ENCODE measurements around the gene FLT3.

The FLT3 gene

DNA sequence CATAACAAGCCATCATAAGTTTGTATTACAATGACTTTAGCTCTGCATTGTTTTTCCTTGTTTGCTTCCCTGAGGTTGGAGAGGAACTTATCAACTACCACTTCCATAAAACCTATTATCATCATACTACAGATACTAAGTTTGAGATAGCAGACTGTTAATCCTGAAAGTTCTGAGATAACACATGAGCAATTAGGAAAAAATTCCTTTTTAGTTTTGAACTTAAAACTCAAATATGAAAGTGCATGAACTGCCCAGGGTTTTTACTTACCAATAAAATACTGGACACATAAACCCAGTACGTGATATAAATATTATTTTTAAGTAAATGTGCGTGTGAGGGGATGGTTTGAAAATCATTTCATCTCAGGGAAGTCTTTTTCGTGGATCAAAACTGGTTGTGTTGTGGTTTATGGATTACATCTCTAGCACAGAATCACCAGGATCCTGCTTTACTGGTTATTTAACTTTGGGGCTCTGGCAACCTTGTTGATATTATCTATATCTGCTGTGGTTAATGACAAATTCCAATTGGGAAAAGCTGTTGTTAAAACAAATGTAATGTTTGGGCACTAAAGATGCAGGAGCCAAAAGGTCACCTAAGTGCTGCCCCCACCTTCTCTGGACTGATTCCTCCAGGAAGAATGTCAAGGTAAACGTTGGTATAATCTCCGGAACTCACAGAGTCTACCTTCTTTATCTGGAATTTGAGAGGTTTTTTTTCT, 143.6 kb downstream of the FLT3 start:
- DNase-seq: no peak

DNA sequence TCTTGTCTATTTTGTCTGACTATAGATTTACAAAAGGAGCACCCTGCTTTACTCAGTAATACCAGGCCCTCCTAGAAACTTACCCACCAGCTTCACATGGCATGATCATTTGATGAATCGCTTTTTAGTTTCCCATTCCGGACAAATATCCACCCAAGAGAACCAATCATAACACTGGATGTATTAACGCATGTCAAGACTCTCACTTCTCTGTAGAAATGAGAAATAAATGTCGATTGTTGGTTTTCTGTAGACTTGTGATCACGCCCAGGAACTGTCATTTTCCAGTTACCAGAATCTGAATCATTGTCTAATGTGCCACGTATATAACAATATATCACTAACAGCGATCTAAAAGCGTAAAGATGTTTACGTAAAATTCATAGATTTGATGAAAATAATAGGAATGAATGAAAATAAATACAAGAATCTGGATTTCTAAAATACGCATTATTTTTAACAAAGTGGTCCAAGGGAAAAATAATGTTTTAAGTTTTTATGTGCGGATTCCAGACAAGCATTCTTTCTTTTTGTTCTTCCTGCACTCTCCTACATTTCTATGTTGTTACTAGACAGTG, 145.3 kb downstream of the FLT3 start:
- no peak for DNase-seq

GRCh38 chr13:27954406-27954851, 145.9 kb downstream of the FLT3 start:
- no peak for DNase-seq

DNA sequence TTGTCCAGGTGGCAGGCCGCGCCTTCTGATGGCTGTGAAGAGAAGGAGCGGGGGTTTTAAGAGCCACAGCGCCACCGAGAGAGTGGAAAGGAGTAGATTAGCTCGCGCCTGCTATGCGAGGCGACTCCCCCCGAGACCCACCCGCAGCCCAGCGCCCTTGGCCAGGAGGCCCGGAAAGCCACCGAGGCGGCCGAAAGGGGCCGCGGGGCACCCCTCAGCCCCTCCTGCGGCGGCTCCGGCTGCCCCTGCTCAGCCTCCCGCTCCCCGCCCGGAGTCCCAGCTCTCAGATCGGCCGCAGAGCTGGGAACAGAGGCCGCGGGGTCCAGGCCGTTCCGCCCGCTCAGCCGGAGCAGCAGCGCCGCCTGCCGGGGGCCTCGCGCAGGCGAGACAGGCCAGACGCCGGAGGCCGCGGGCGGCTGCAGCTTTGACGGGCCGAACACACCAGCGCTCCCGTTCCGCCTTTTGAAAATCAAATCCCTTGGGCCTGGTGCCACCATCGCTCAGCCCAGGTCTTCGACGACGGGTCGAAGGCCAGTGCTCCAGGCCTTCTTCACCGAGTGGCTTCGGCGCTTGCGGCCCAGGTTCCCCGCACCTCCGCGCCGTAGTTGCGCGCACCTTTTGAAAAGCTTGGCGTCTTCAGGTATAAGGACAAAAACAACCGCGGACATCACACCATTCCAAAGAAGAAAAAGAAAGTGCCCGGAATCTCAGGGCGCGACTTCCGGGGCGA, 146.5 kb downstream of the FLT3 start:
- peak; percentile 19 for DNase-seq

Measured in effector CD8-positive, alpha-beta T cell (primary cell).